ENCODE measurements around the gene MKNK2. TPM values are rescaled to one million over a fixed set of nuclear protein-coding genes. Genes with fewer than 3 reads are reported as not detected.

MKNK2 gene
- total and polyA plus RNA-seq, 10 of the 15 experiments (the other 5 are each of a cell fraction or from before 2014, with no cell fraction given), result 9.6 to 365 (median 69.9) TPM

DNA sequence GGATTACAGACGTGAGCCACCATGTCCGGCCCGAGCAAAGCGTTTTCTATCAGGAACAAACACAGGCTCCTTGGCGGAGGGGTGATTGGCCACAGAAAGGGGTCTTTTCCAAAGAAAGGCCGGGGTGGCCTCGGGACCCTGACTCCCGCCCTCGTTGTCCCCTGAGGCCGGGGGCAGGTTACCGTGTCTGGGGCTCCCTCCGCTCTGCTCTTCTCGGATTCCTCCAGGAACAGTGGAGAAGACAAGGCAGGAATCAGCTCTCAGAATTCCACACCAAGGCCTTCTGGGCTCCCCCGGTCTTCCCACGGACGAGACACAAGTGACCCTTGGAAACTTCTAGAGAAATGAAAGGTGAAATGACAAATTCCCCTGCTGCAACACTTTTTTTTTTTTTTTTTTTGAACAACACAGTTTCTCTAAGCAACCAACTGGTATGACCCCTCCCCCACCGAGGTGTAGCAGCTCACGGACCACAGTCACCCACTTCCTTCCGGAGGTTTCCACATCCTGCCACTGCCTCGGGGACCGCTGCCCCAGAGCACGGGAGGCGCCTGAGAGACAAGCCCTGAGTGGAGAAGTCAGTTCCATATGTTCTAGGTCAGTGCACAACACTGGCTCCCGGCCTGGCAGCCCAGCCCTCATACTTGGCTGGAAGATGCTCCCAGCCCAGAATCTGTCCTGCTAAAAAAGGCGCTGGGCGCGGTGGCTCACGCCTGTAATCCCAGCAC is 34.1 kb upstream of the MKNK2 start (continued):
- TF ChIP-seq, protein P1, sequence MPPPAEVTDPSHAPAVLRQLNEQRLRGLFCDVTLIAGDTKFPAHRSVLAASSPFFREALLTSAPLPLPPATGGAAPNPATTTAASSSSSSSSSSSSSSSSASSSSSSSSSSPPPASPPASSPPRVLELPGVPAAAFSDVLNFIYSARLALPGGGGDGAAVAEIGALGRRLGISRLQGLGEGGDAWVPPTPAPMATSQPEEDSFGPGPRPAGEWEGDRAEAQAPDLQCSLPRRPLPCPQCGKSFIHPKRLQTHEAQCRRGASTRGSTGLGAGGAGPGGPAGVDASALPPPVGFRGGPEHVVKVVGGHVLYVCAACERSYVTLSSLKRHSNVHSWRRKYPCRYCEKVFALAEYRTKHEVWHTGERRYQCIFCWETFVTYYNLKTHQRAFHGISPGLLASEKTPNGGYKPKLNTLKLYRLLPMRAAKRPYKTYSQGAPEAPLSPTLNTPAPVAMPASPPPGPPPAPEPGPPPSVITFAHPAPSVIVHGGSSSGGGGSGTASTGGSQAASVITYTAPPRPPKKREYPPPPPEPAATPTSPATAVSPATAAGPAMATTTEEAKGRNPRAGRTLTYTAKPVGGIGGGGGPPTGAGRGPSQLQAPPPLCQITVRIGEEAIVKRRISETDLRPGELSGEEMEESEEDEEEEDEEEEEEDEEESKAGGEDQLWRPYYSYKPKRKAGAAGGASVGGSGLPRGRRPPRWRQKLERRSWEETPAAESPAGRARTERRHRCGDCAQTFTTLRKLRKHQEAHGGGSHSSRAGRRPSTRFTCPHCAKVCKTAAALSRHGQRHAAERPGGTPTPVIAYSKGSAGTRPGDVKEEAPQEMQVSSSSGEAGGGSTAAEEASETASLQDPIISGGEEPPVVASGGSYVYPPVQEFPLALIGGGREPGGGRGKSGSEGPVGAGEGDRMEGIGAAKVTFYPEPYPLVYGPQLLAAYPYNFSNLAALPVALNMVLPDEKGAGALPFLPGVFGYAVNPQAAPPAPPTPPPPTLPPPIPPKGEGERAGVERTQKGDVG (CRISPR knock-in tag; IDR thresholded peaks at IDR 0.05), result no peak
- TF ChIP-seq BRCA1 (IDR thresholded peaks at IDR 0.05; ENCODE audit: low read depth, low read length) (no peak), FOXM1 (IDR thresholded peaks at IDR 0.05; ENCODE audit: low read depth, low read length) (peak; percentile 97), NRF1 (conservative IDR thresholded peaks at IDR 0.05; ENCODE audit: low read depth, low read length) (no peak; the same call in 1 of the 2 replicates), PML (IDR thresholded peaks at IDR 0.05; ENCODE audit: low read length) (peak; percentile 94; the same call in 1 of the 2 replicates), CBX3 (IDR thresholded peaks at IDR 0.05; ENCODE audit: borderline replicate concordance, low read depth) (no peak), SIN3A (IDR thresholded peaks at IDR 0.05; ENCODE audit: low read depth, low read length) (peak; percentile 71), ATF7 (IDR thresholded peaks at IDR 0.05; ENCODE audit: low read depth) (peak; percentile 85), RFX5 (IDR thresholded peaks at IDR 0.05; ENCODE audit: low read depth, low read length) (no peak), HDGF (IDR thresholded peaks at IDR 0.05) (peak; percentile 46; the same call in 1 of the 2 replicates), MXI1 (IDR thresholded peaks at IDR 0.05; ENCODE audit: low read depth, low read length) (peak; percentile 93), SMC3 (IDR thresholded peaks at IDR 0.05; ENCODE audit: borderline replicate concordance, low read length) (no peak; the same call in 1 of the 2 replicates), SRF (IDR thresholded peaks at IDR 0.05; ENCODE audit: low read depth in 2 of 2, low read length in 2 of 2) (no peak), HDAC2 (IDR thresholded peaks at IDR 0.05) (no peak), SP1 (IDR thresholded peaks at IDR 0.05; ENCODE audit: low read depth, low read length) (peak; percentile 95), NFXL1 (IDR thresholded peaks at IDR 0.05; ENCODE audit: borderline replicate concordance) (no peak)
- TF ChIP-seq, protein P2, sequence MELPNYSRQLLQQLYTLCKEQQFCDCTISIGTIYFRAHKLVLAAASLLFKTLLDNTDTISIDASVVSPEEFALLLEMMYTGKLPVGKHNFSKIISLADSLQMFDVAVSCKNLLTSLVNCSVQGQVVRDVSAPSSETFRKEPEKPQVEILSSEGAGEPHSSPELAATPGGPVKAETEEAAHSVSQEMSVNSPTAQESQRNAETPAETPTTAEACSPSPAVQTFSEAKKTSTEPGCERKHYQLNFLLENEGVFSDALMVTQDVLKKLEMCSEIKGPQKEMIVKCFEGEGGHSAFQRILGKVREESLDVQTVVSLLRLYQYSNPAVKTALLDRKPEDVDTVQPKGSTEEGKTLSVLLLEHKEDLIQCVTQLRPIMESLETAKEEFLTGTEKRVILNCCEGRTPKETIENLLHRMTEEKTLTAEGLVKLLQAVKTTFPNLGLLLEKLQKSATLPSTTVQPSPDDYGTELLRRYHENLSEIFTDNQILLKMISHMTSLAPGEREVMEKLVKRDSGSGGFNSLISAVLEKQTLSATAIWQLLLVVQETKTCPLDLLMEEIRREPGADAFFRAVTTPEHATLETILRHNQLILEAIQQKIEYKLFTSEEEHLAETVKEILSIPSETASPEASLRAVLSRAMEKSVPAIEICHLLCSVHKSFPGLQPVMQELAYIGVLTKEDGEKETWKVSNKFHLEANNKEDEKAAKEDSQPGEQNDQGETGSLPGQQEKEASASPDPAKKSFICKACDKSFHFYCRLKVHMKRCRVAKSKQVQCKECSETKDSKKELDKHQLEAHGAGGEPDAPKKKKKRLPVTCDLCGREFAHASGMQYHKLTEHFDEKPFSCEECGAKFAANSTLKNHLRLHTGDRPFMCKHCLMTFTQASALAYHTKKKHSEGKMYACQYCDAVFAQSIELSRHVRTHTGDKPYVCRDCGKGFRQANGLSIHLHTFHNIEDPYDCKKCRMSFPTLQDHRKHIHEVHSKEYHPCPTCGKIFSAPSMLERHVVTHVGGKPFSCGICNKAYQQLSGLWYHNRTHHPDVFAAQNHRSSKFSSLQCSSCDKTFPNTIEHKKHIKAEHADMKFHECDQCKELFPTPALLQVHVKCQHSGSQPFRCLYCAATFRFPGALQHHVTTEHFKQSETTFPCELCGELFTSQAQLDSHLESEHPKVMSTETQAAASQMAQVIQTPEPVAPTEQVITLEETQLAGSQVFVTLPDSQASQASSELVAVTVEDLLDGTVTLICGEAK (IDR thresholded peaks at IDR 0.05; ENCODE audit: borderline replicate concordance), result peak; percentile 91; the same call in 1 of the 2 replicates
- TF ChIP-seq, protein P3, sequence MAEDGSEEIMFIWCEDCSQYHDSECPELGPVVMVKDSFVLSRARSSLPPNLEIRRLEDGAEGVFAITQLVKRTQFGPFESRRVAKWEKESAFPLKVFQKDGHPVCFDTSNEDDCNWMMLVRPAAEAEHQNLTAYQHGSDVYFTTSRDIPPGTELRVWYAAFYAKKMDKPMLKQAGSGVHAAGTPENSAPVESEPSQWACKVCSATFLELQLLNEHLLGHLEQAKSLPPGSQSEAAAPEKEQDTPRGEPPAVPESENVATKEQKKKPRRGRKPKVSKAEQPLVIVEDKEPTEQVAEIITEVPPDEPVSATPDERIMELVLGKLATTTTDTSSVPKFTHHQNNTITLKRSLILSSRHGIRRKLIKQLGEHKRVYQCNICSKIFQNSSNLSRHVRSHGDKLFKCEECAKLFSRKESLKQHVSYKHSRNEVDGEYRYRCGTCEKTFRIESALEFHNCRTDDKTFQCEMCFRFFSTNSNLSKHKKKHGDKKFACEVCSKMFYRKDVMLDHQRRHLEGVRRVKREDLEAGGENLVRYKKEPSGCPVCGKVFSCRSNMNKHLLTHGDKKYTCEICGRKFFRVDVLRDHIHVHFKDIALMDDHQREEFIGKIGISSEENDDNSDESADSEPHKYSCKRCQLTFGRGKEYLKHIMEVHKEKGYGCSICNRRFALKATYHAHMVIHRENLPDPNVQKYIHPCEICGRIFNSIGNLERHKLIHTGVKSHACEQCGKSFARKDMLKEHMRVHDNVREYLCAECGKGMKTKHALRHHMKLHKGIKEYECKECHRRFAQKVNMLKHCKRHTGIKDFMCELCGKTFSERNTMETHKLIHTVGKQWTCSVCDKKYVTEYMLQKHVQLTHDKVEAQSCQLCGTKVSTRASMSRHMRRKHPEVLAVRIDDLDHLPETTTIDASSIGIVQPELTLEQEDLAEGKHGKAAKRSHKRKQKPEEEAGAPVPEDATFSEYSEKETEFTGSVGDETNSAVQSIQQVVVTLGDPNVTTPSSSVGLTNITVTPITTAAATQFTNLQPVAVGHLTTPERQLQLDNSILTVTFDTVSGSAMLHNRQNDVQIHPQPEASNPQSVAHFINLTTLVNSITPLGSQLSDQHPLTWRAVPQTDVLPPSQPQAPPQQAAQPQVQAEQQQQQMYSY (CRISPR knock-in tag; IDR thresholded peaks at IDR 0.05), result no peak
- TF ChIP-seq, protein P4, sequence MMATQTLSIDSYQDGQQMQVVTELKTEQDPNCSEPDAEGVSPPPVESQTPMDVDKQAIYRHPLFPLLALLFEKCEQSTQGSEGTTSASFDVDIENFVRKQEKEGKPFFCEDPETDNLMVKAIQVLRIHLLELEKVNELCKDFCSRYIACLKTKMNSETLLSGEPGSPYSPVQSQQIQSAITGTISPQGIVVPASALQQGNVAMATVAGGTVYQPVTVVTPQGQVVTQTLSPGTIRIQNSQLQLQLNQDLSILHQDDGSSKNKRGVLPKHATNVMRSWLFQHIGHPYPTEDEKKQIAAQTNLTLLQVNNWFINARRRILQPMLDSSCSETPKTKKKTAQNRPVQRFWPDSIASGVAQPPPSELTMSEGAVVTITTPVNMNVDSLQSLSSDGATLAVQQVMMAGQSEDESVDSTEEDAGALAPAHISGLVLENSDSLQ (IDR thresholded peaks at IDR 0.05), result peak; percentile 70
